Mammary epithelial cell (primary cell): ENCODE measurements around the gene KNG1.

Source experiments
- EZH2 ChIP-seq: IDR thresholded peaks from 2 replicates; pipeline ENCODE4 v1.6.1; 2012; ENCODE audit warnings: low read length, inconsistent platforms, borderline replicate concordance
- TF ChIP-seq, protein P1 (sequence below), 2 donors: IDR thresholded peaks in 1 of 2; conservative IDR thresholded peaks in 1 of 2; 2 replicates each; pipeline ENCODE4 v1.5.1; 2011 to 2012; ENCODE audit warnings: inconsistent platforms in 2 of 2, low read length in 2 of 2, mild to moderate bottlenecking in 2 of 2, control low read depth in 1 of 2, low read depth in 1 of 2; ENCODE audit not compliant: insufficient read depth in 1 of 2; ENCODE audit errors: extremely low read depth in 1 of 2

DNA sequence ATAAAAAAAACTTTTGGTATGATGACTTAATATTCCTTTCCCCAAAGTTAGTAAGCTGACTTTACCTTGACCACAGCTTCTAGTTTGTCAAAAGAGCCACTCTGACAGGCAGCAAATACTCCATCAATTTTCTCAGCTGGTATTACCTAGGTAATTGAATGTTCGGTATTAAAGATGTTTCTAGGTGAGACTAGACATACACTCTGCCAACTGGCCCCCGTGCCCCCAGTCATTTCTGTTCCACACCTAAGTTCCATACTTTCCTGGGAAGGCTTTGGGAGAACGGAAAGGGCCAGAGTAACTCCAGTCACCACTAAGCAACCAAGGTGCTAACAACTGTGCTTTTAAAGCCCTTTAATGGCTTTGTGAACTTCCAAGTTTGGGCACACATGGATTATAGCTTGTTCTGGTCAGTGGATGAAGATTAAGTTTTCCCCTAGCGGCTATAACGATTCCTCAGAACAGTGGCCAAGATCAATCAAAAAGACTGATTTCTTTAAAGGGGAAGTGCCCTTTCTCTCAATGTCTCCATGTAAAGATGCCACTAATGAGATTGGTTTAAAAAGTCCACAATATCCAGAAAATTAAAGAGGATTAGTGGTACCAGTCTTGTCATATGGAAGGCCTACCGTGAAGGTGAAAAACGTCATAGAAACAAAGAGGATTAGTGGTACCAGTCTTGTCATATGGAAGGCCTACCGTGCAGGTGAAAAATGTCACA is 73.3 kb downstream of the KNG1 start:
- TF ChIP-seq, protein P1, sequence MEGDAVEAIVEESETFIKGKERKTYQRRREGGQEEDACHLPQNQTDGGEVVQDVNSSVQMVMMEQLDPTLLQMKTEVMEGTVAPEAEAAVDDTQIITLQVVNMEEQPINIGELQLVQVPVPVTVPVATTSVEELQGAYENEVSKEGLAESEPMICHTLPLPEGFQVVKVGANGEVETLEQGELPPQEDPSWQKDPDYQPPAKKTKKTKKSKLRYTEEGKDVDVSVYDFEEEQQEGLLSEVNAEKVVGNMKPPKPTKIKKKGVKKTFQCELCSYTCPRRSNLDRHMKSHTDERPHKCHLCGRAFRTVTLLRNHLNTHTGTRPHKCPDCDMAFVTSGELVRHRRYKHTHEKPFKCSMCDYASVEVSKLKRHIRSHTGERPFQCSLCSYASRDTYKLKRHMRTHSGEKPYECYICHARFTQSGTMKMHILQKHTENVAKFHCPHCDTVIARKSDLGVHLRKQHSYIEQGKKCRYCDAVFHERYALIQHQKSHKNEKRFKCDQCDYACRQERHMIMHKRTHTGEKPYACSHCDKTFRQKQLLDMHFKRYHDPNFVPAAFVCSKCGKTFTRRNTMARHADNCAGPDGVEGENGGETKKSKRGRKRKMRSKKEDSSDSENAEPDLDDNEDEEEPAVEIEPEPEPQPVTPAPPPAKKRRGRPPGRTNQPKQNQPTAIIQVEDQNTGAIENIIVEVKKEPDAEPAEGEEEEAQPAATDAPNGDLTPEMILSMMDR (conservative IDR thresholded peaks at IDR 0.05 in 1 of 2, IDR thresholded peaks at IDR 0.05 in 1 of 2; ENCODE audit: extremely low read depth in 1 of 2, insufficient read depth in 1 of 2, low read depth in 1 of 2, low read length in 2 of 2): peak; percentile 13 to 14
- TF ChIP-seq EZH2: no peak
